HG03460 (cell line): ENCODE results near the gene NYNRIN.

Experiments used
- ATAC-seq: cut with Tn5 transposase; IDR thresholded peaks from one replicate; pipeline ENCODE4 v1.9.1; 2021; ENCODE audit not compliant: unreplicated experiment

The NYNRIN gene

GRCh38 chr14:24390701-24391468 is 7.9 kb upstream of the NYNRIN start:
- no peak for ATAC-seq

GRCh38 chr14:24392325-24393091 is 6.3 kb upstream of the NYNRIN start:
- ATAC-seq: no peak

GRCh38 chr14:24394275-24394674 is 4.5 kb upstream of the NYNRIN start:
- no peak for ATAC-seq

GRCh38 chr14:24395609-24396582 is 2.9 kb upstream of the NYNRIN start:
- ATAC-seq: no peak

- ATAC-seq: no peak
Observed at GRCh38 chr14:24397639-24398292, 1.0 kb upstream of the NYNRIN start.

GRCh38 chr14:24398293-24398652 is 530 bp upstream of the NYNRIN start:
- no peak for ATAC-seq

- ATAC-seq: no peak
Observed at GRCh38 chr14:24399447-24399822, 632 bp downstream of the NYNRIN start.

- ATAC-seq: no peak
Observed at GRCh38 chr14:24399999-24400718, 1.4 kb downstream of the NYNRIN start.

- no peak for ATAC-seq
Observed at GRCh38 chr14:24401810-24402702, 3.3 kb downstream of the NYNRIN start.

GRCh38 chr14:24403294-24403998 is 4.6 kb downstream of the NYNRIN start:
- no peak for ATAC-seq

- no peak for ATAC-seq
Observed at GRCh38 chr14:24404814-24405213, 6.0 kb downstream of the NYNRIN start.

- no peak for ATAC-seq
Observed at GRCh38 chr14:24406416-24406815, 7.6 kb downstream of the NYNRIN start.

- ATAC-seq: no peak
Observed at GRCh38 chr14:24407608-24408325, 9.0 kb downstream of the NYNRIN start.

GRCh38 chr14:24408764-24409163 is 10.0 kb downstream of the NYNRIN start:
- no peak for ATAC-seq

- ATAC-seq: no peak
Observed at GRCh38 chr14:24409192-24409591, 10.4 kb downstream of the NYNRIN start.

- ATAC-seq: no peak
Observed at GRCh38 chr14:24409956-24410355, 11.2 kb downstream of the NYNRIN start.

- peak; percentile 50 for ATAC-seq
Observed at GRCh38 chr14:24411443-24412389, 12.9 kb downstream of the NYNRIN start.
